Natural killer cell (primary cell): ENCODE data around the gene DHFR. TPM values are rescaled to one million over a fixed set of nuclear protein-coding genes. Genes with fewer than 3 reads are reported as not detected.
A peak's percentile ranks its signal among the peaks of the same experiment; 100 is the strongest.

Experiments
- ATAC-seq, 3 donors: fragments of 150-1000 bp in 2 of 3; fragments of 200-7000 bp in 1 of 3; cut with Tn5 transposase; 1 replicate in 1 of 3; 2 replicates in 2 of 3; pipeline ENCODE4 v1.10.0; 2021; ENCODE audit warnings: mild to moderate bottlenecking in 2 of 3, moderate library complexity in 2 of 3
- DNase-seq, 2 donors: peaks; one replicate each; pipeline versions ENCODE4 v3.0.0 to v3.0.0-alpha.2; 2013 to 2021; ENCODE audit warnings: mixed read lengths in 1 of 2
- H3K27ac ChIP-seq: one replicate; pipeline ENCODE4 v1.5.1; 2013; ENCODE audit warnings: mild to moderate bottlenecking, low read length
- H3K27me3 ChIP-seq: one replicate; pipeline ENCODE4 v1.6.1; 2013; ENCODE audit warnings: low read length; ENCODE audit not compliant: control insufficient read depth, insufficient read depth
- H3K36me3 ChIP-seq: one replicate; pipeline ENCODE4 v1.6.1; 2013; ENCODE audit warnings: low read length; ENCODE audit not compliant: control insufficient read depth, insufficient read depth
- H3K4me1 ChIP-seq: one replicate; pipeline ENCODE4 v1.6.1; 2013; ENCODE audit warnings: low read length; ENCODE audit not compliant: control insufficient read depth, insufficient read depth
- H3K4me3 ChIP-seq: one replicate; pipeline ENCODE4 v1.5.1; 2013; ENCODE audit warnings: low read length
- H3K9me3 ChIP-seq: one replicate; pipeline ENCODE4 v1.6.1; 2013; ENCODE audit warnings: low read length; ENCODE audit not compliant: control insufficient read depth, insufficient read depth
- H3K27ac Mint-ChIP-seq, 2 donors: one replicate each; pipeline ENCODE4 v1.8.0; 2022; ENCODE audit warnings: mild to moderate bottlenecking in 2 of 2, mixed read lengths in 2 of 2, moderate library complexity in 1 of 2
- H3K27me3 Mint-ChIP-seq, 2 donors: one replicate each; pipeline ENCODE4 v1.8.0; 2022; ENCODE audit warnings: low read depth in 2 of 2, mixed read lengths in 2 of 2
- H3K36me3 Mint-ChIP-seq: one replicate; pipeline ENCODE4 v1.8.0; 2022; ENCODE audit warnings: mixed read lengths
- H3K4me1 Mint-ChIP-seq, 2 donors: one replicate each; pipeline ENCODE4 v1.8.0; 2022; ENCODE audit warnings: mixed read lengths in 2 of 2
- H3K4me3 Mint-ChIP-seq: one replicate; pipeline ENCODE4 v1.8.0; 2022; ENCODE audit warnings: mild to moderate bottlenecking, moderate library complexity, mixed read lengths
- H3K9me3 Mint-ChIP-seq, 2 donors: one replicate each; pipeline ENCODE4 v1.8.0; 2022; ENCODE audit warnings: mixed read lengths in 2 of 2
- CTCF ChIP-seq: fragments of 200-600 bp; IDR thresholded peaks from one replicate; pipeline ENCODE4 v1.8.0; 2022; ENCODE audit warnings: antibody characterized with exemption
- WGBS: methylation state at CpG from one replicate; pipeline ENCODE4 v1.1.7; 2013; ENCODE audit warnings: missing lambda C conversion rate; ENCODE audit not compliant: insufficient coverage; 5-methylcytosine and 5-hydroxymethylcytosine counted together
- intact Hi-C: fragments of 100-400 bp; cut with micrococcal nuclease; formaldehyde crosslinking; loops from one replicate; pipeline ENCODE4 v1.14.2; 2022
- total RNA-seq, 4 donors: library from RNA; stranded (reverse); fragments of 120-200 nt in 1 of 4; gene quantifications; one replicate each; pipeline versions ENCODE4 v1.2.3 to v1.2.4, GENCODE V29; 2013 to 2022

DHFR gene
- total RNA-seq, 3 donors from 2014 or later (not counting 1 experiment from before 2014, with no cell fraction given), result 8.8 to 14.3 (median 12.0) TPM

- Histone ChIP-seq H3K27me3 (no peaks in the 10 kb centered on the region), H3K36me3 (no peaks in the 10 kb centered on the region), H3K4me1 (peaks cover 10% of the 10 kb centered on the region), H3K27ac (no peak overlapping the region), H3K4me3 (no peak overlapping the region), H3K9me3 (no peaks in the 10 kb centered on the region)
- Mint-ChIP-seq H3K4me1 (peaks cover 22 to 25% of the 10 kb centered on the region in 2 donors), H3K36me3 (no peaks in the 10 kb centered on the region), H3K4me3 (peak overlapping the region; percentile 50), H3K27ac (no peak overlapping the region), H3K27me3 (no peaks in the 10 kb centered on the region), H3K9me3 (no peaks in the 10 kb centered on the region)
- TF ChIP-seq CTCF, result no peak
- DNase-seq (no peak), ATAC-seq (no peak)
- intact Hi-C loops, result no loop called here
Observed at GRCh38 chr5:80703291-80703690, 48.5 kb upstream of the DHFR start.

GRCh38 chr5:80701597-80701996, 46.8 kb upstream of the DHFR start:
- Mint-ChIP-seq H3K27me3 (no peaks in the 10 kb centered on the region), H3K9me3 (no peaks in the 10 kb centered on the region), H3K4me1 (peaks cover 22 to 25% of the 10 kb centered on the region in 2 donors), H3K27ac (peak overlapping the region in 1 of 2 donors; percentile 27), H3K36me3 (no peaks in the 10 kb centered on the region), H3K4me3 (no peak overlapping the region)
- Histone ChIP-seq H3K27me3 (no peaks in the 10 kb centered on the region), H3K27ac (no peak overlapping the region), H3K4me1 (peaks cover 10% of the 10 kb centered on the region), H3K4me3 (no peak overlapping the region), H3K9me3 (no peaks in the 10 kb centered on the region), H3K36me3 (no peaks in the 10 kb centered on the region)
- WGBS, result 90% methylated on average over 1 of the region's 1 CpG
- no peak for ATAC-seq
- intact Hi-C loops, result no loop called here
- no peak for DNase-seq
- TF ChIP-seq CTCF, result no peak

GRCh38 chr5:80698369-80698768, 43.6 kb upstream of the DHFR start:
- no peak overlapping the region for H3K4me3 ChIP-seq
- H3K9me3 Mint-ChIP-seq, result no peaks in the 10 kb centered on the region
- 86% methylated on average over 5 of the region's 5 CpGs for WGBS
- ATAC-seq (no peak), DNase-seq (no peak)
- no peaks in the 10 kb centered on the region for H3K9me3 ChIP-seq
- no peak overlapping the region for H3K27ac ChIP-seq
- H3K36me3 ChIP-seq, result no peaks in the 10 kb centered on the region
- H3K36me3 Mint-ChIP-seq, result no peaks in the 10 kb centered on the region
- peaks cover 13 to 16% of the 10 kb centered on the region in 2 donors for H3K4me1 Mint-ChIP-seq
- peaks cover 2% of the 10 kb centered on the region for H3K4me1 ChIP-seq
- no peak overlapping the region for H3K4me3 Mint-ChIP-seq
- H3K27ac Mint-ChIP-seq, result no peak overlapping the region
- intact Hi-C loops, result no loop called here
- no peak for TF ChIP-seq CTCF
- no peaks in the 10 kb centered on the region for H3K27me3 Mint-ChIP-seq
- H3K27me3 ChIP-seq, result no peaks in the 10 kb centered on the region

- Histone ChIP-seq H3K36me3 (no peaks in the 10 kb centered on the region), H3K9me3 (no peaks in the 10 kb centered on the region), H3K4me1 (no peaks in the 10 kb centered on the region), H3K4me3 (no peak overlapping the region), H3K27me3 (no peaks in the 10 kb centered on the region), H3K27ac (no peak overlapping the region)
- WGBS, result 100% methylated on average over 1 of the region's 3 CpGs
- Mint-ChIP-seq H3K27me3 (no peaks in the 10 kb centered on the region), H3K9me3 (no peaks in the 10 kb centered on the region), H3K4me3 (no peak overlapping the region), H3K27ac (no peak overlapping the region), H3K36me3 (no peaks in the 10 kb centered on the region), H3K4me1 (peaks cover 10 to 14% of the 10 kb centered on the region in 2 donors)
- intact Hi-C loops, result no loop called here
- no peak for ATAC-seq
- TF ChIP-seq CTCF, result no peak
- DNase-seq, result no peak
Observed at GRCh38 chr5:80697100-80697499, 42.3 kb upstream of the DHFR start.
